NCI-H774 (cell line): Measurements from ENCODE around the gene PCSK6.

Experiments
- DNase-seq: peaks from one replicate; lab custom pipeline; 2025; lab: John Stamatoyannopoulos, UW

Gene PCSK6

GRCh38 chr15:101522621-101523559 is 33.4 kb upstream of the PCSK6 start:
- DNase-seq, result no peak

- no peak for DNase-seq
These were observed 32.6 kb upstream of the PCSK6 start for GRCh38 chr15:101522091-101522490.

GRCh38 chr15:101521591-101521990 is 32.1 kb upstream of the PCSK6 start:
- DNase-seq, result no peak

GRCh38 chr15:101521069-101521468 is 31.6 kb upstream of the PCSK6 start:
- no peak for DNase-seq

- no peak for DNase-seq
These were observed 30.9 kb upstream of the PCSK6 start for GRCh38 chr15:101520395-101520794.

- no peak for DNase-seq
These were observed 28.0 kb upstream of the PCSK6 start for GRCh38 chr15:101517504-101517903.

- no peak for DNase-seq
These were observed 24.8 kb upstream of the PCSK6 start for GRCh38 chr15:101514318-101514717.

GRCh38 chr15:101511717-101512116 is 22.2 kb upstream of the PCSK6 start:
- DNase-seq, result no peak

- DNase-seq, result no peak
These were observed 21.0 kb upstream of the PCSK6 start for GRCh38 chr15:101510212-101511197.

- no peak for DNase-seq
These were observed 19.8 kb upstream of the PCSK6 start for GRCh38 chr15:101509279-101509678.

GRCh38 chr15:101506491-101506890 is 17.0 kb upstream of the PCSK6 start:
- no peak for DNase-seq

GRCh38 chr15:101505610-101506337 is 16.3 kb upstream of the PCSK6 start:
- DNase-seq, result no peak

- DNase-seq, result no peak
These were observed 15.5 kb upstream of the PCSK6 start for GRCh38 chr15:101504866-101505609.

GRCh38 chr15:101504373-101504772 is 14.9 kb upstream of the PCSK6 start:
- no peak for DNase-seq

GRCh38 chr15:101503296-101503599 is 13.7 kb upstream of the PCSK6 start:
- DNase-seq, result no peak

GRCh38 chr15:101502572-101503295 is 13.2 kb upstream of the PCSK6 start:
- no peak for DNase-seq

GRCh38 chr15:101501703-101502373 is 12.3 kb upstream of the PCSK6 start:
- DNase-seq, result no peak

GRCh38 chr15:101500865-101501551 is 11.5 kb upstream of the PCSK6 start:
- no peak for DNase-seq

- DNase-seq, result peak; percentile 15
These were observed 10.6 kb upstream of the PCSK6 start for GRCh38 chr15:101499863-101500713.
